ENCODE data around the gene EGLN3.

GRCh38 chr14:33964599-33965317 lies 13.9 kb upstream of the EGLN3 start:
- TF ChIP-seq CTCF (IDR thresholded peaks at IDR 0.05; ENCODE audit: low read length) (no peak), EZH2 (IDR thresholded peaks at IDR 0.05; ENCODE audit: borderline replicate concordance, low read length) (no peak)

Data from OCI-LY1 (cell line).